ENCODE results near the gene SRP14.
"Not testable (repeated sequence)": the region's sequence is repeated elsewhere in the genome, so short reads cannot be mapped to it uniquely, and the experiment has no call there.

SRP14 gene

GRCh38 chr15:40016224-40016865 is 22.6 kb downstream of the SRP14 start:
- no peak for DNase-seq

DNA sequence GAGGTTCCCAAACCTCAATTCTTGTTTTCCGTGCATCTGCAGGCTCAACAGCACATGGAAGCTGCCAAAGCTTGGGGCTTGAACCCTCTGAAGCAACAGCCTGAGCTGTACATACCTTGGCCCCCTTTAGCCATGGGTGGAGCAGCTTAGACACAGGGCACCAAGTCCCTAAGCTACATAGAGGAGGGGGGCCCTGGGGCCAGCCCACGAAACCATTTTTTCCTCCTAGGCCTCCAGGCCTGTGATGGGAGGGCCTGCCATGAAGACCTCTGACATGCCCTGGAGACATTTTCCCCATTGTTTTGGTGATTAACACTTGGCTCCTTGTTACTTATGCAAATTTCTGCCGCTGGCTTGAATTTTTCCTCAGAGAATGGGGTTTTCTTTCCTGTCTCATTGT is 24.6 kb downstream of the SRP14 start:
- no peak for DNase-seq

DNA sequence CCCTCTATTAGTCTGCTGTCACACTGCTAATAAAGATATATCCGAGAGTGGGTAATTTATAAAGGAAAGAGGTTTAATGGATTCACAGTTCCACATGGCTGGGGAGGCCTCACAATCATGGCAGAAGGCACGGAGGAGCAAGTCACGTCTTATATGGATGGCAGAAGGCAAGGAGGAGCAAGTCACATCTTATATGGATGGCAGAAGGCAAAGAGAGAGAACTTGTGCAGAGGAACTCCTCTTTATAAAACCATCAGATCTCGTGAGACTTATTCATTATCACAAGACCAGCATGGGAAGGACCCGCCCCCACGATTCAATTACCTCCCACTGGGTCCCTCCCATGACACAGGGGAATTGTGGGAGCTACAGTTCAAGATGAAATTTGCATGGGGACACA is 25.6 kb downstream of the SRP14 start:
- not testable (repeated sequence) for DNase-seq

DNA sequence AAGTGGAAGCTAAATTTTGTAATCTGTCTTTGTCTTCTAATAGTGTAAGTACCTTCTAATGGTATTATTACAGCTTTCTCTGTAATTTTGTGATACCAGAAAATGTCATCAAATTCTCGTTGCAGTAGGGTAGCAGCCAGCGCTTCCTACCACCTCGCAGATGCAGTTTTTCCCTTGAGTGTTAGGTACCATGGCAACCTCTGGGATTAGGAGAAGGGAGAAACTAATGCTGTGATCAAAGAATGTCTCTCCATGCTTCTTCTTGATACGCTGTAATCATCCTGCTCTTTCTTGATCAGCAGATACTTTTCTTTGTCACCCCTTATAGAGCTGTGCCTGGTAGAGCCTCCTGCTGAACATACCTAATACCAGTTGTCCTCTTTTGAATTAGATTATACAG is 27.7 kb downstream of the SRP14 start:
- no peak for DNase-seq

GRCh38 chr15:40010686-40011085 is 28.3 kb downstream of the SRP14 start:
- no peak for DNase-seq

- DNase-seq = no peak
Measured at GRCh38 chr15:40008061-40008765, 30.8 kb downstream of the SRP14 start.

- DNase-seq = no peak
Measured at GRCh38 chr15:40006646-40007045, 32.3 kb downstream of the SRP14 start.

- DNase-seq = no peak
Measured at GRCh38 chr15:40006003-40006402, 33.0 kb downstream of the SRP14 start.

DNA sequence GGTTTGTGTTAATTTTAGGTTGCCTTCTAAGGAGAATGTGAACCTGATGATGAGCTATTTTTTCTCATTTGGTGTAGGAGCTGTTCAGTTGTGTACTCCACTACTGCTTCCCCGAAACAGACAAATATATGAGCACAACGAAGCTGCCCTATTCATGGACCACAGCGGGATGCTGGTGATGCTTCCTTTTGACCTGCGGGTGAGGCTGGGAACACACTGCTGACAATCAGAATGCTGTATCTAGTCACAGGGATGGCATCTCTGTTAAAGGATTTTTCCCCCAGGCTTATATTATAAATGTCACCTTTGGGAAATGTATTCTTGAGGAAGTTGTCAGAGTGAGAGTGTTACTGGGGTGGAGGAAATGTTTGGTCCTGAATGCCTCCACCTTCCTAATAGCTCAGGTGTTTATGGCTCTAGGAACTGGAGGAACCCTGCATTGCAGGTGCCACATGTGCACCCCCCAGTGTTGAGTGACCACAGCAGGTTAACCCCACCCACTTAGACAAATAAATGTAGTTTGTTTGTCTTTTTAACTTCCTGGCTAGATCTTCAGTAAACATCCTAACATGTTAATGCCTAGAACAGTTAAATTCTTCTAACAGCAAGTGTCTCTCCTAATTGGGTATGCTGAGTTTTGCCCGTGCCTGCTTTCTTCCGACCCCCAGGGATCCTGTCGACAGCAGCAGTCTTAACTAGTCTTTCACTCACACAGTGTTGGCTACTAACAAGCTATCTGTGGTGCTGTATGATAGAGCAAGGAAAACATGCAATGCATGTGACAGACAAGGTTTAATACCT is 35.7 kb downstream of the SRP14 start:
- DNase-seq = no peak

DNA sequence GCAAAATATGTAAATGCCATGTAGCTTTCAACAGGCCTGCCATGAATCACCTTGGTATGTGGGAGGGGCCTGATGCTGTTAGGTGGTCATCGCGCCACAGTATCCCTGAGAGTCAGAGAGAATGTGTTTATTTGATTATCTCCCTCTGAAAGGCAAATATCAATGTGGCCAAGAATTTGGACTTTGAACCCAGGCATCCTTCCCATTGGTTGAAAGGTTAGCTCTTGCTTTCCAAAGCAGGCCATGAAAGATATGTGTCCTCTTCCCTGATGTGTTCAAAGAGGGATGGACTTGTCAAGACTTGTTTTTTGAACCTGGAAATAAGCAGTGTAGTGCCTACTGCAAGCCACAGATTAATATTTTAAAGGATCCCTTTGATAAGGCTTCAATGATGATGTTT is 36.7 kb downstream of the SRP14 start:
- DNase-seq = no peak

DNA sequence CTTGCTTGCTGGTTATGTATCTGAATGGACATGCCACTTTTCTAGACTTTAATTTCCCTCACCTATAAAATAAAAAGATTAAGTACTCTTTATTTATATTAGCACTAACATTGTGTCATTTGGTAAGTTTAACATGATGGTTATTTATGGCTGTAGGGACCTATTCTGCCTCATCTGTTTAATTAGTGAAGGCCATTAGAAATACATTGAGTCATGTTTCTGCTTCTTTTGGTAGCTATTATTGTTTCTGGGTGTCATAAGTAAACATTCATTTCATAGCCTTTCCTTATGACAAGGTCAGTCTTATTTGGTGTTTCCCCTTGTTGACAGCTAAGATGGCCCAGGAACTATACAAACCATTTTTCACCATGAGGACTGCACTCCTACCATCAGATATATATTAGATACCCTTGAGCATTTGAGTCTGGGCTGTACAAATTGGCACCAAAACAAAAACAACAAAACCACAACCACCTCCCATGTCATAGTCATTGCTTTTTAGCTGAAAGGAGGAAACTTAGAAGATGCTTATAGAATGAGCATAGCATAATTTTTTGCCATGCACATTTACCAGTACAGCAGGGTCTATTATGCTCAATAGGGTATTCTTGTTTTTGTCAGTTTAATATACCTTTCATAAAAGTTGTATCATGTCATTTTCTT is 39.3 kb downstream of the SRP14 start:
- DNase-seq = no peak

GRCh38 chr15:39998511-39999077 is 40.4 kb downstream of the SRP14 start:
- no peak for DNase-seq

DNA sequence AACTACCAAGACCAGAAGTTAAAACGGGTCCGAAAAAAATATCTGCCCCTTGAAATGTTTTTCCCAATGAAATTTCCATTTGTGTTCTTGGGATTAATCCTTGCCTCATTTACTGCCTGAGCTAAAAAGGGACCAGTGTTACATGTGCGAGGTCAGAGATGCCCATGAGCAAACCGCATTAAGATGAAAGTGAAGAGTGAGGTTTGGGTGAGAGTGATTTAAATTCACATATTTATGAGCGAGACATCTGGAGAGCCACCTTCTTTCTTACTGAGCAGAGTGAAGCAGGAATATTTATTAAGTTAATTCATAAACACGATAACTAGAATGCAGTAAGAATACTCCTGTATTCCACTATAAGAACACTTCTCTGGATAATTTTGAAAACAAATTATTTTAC is 41.3 kb downstream of the SRP14 start:
- DNase-seq = no peak

GRCh38 chr15:39997031-39997430 is 42.0 kb downstream of the SRP14 start:
- no peak for DNase-seq

- DNase-seq = not testable (repeated sequence)
Measured at GRCh38 chr15:39996228-39996627, 42.8 kb downstream of the SRP14 start.

DNA sequence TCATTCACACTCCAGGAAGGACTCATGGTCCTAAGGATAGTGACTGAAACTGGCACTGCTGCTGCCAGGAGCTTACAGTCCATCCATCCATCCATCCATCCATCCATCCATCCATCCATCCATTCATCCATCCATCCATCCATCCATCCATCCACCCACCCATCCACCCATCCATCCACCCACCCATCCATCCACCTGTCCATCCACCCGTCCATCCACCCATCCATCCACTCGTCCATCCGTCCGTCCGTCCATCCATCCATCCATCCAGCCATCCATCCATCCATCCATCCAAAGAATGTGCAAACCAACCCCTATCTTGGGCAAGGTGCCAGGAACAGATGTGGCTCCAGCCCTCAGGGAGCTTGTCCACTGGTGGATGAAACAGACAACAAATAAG is 46.0 kb downstream of the SRP14 start:
- DNase-seq = not testable (repeated sequence)

DNA sequence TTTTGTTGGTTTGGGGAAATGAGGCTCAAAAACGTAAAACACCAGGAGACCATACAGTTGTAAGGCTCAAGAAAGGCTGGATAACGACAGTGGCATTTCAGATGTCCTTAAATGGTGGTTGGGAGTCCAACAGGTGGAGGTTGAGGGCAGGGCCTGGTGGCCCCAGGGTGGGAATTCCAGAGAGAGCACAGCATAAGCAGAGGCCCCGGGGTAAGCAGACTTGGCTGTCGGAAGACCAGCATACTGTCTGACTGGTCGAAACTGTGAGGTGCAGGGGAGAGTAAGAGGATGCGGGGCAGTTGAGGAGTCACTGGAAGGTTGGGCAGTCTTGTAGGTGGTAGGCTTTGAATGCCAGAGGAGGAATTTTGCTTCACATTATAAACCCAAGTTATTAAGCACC is 48.3 kb downstream of the SRP14 start:
- DNase-seq = no peak

GRCh38 chr15:39987821-39988220 is 51.2 kb downstream of the SRP14 start:
- no peak for DNase-seq

Data from NCI-H1417 treated with DMSO at 0.1 percent for 48 hours (cell line).